Thymus (tissue), 11 donors: ENCODE data around the gene CCR7. TPM values are rescaled to one million over a fixed set of nuclear protein-coding genes. Genes with fewer than 3 reads are reported as not detected.

Experiments
- DNase-seq, 9 donors: peaks; one replicate each; pipeline ENCODE4 v3.0.0-alpha.2; 2013; ENCODE audit warnings: low spot score in 9 of 9, low read depth in 6 of 9, missing footprints in 1 of 9
- H3K27ac ChIP-seq, 2 donors: one replicate each; pipeline ENCODE4 v1.5.1; 2013; ENCODE audit warnings: control low read depth in 1 of 2, low read depth in 1 of 2, low read length in 1 of 2, mild to moderate bottlenecking in 1 of 2, moderate library complexity in 1 of 2
- H3K27me3 ChIP-seq, 2 donors: one replicate each; pipeline ENCODE4 v1.5.1; 2013; ENCODE audit warnings: low read length in 1 of 2; ENCODE audit not compliant: control insufficient read depth in 2 of 2, insufficient read depth in 1 of 2
- H3K36me3 ChIP-seq, 2 donors: one replicate each; pipeline ENCODE4 v1.5.1; 2013; ENCODE audit warnings: low read length in 1 of 2, mild to moderate bottlenecking in 1 of 2, moderate library complexity in 1 of 2; ENCODE audit not compliant: control insufficient read depth in 2 of 2, insufficient read depth in 2 of 2
- H3K4me1 ChIP-seq, 2 donors: one replicate each; pipeline ENCODE4 v1.5.1; 2013; ENCODE audit warnings: low read length in 2 of 2; ENCODE audit not compliant: control insufficient read depth in 2 of 2, insufficient read depth in 2 of 2
- H3K4me3 ChIP-seq, 2 donors: one replicate each; pipeline ENCODE4 v1.5.1; 2013; ENCODE audit warnings: low read length in 2 of 2, control low read depth in 1 of 2, mild to moderate bottlenecking in 1 of 2
- H3K9me3 ChIP-seq, 2 donors: one replicate each; pipeline ENCODE4 v1.5.1; 2013; ENCODE audit warnings: low read length in 1 of 2, mild to moderate bottlenecking in 1 of 2; ENCODE audit not compliant: control insufficient read depth in 2 of 2, insufficient read depth in 1 of 2
- WGBS: extraction: QIAGEN DNeasy Blood & Tissue Kit; methylation state at CpG from one replicate; pipeline ENCODE4 v1.1.7; 2013; 5-methylcytosine and 5-hydroxymethylcytosine counted together
- polyA plus RNA-seq: library from polyadenylated mRNA; stranded (reverse); fragments of 200-250 nt; gene quantifications from one replicate; pipeline ENCODE4 v1.2.3, GENCODE V29; 2013
- total RNA-seq: library from RNA; stranded (reverse); fragments of 120-200 nt; gene quantifications from one replicate; pipeline ENCODE4 v1.2.4, GENCODE V29; 2013
- donor health status: healthy.

Gene CCR7
- total and polyA plus RNA-seq, 2 donors: 60.3 to 102 TPM

DNA sequence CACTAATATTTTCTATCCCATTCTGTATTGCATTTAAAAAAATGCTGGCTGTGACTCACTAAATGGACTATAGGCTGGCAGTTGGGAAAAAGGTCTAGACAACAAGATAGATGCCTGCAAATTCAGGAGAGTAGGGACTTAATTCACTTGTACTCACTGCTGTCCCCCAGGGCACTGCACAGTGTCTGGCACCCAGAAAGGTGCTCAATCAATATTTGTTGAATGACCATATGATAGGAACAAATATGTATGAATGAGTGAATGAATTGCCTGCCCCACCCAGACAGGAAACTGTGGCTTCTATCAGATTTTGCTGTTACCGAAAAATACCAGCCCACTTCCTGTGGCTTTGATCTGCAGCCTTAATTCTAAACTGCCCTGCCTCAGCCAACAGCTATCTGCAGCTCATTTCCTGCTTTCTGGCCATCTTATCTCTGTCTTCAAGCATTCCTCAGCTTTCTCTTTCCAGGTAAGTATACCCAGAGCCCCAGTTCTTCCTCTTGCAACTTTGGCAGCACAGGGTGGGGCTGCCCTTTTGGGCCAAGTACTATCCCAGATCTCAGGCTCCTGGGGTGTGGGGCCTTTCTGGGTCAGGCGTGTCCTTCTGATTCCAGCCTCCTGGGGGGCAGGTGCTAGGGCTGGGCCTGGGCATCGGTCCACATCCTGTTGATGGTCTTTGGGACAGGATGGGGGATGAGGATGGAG is 48.5 kb downstream of the CCR7 start:
- H3K9me3 ChIP-seq: peaks cover 0 to 3% of the 10 kb centered on the region in 2 donors
- H3K27ac ChIP-seq: peak overlapping the region; percentile 63 to 74
- 4% methylated on average over 3 of the region's 3 CpGs for WGBS
- H3K36me3 ChIP-seq: peaks cover 0 to 5% of the 10 kb centered on the region in 2 donors
- peak overlapping the region; percentile 17 to 22 for H3K4me3 ChIP-seq
- H3K27me3 ChIP-seq: peaks cover 0 to 28% of the 10 kb centered on the region in 2 donors
- DNase-seq: peak in 7 of 9 donors; percentile 47 to 91 (median 76)
- peaks cover 31 to 54% of the 10 kb centered on the region in 2 donors for H3K4me1 ChIP-seq

DNA sequence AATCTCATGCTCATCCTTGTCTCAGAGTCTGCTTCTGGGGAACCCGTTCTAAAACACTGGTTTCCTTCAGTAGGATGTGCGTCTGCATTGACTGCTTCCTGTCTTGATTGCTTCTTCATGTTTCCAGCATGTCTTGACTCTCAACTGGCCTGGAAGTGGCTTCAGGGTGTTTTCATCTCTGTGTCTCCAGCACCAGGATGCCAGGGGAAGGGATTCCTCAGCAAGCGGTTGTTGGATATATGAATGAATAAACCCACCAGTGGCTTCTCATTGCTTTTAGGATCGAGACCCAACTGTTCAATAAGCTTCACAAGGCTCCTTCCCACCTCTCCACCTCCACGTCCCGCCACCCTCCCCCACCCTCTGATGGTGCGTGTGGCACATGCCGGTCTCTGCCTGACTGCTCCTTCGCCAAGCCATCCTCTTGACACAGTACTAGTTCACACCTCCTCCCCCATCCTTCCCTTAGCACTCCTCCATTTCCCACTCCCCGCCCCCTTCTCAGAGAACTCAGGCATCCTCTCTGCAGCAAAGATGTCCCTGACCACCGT is 49.7 kb downstream of the CCR7 start:
- peak in 1 of 9 donors; percentile 66 for DNase-seq
- H3K36me3 ChIP-seq: no peaks in the 10 kb centered on the region
- H3K27me3 ChIP-seq: peaks cover 0 to 26% of the 10 kb centered on the region in 2 donors
- 43% methylated on average over 11 of the region's 11 CpGs for WGBS
- no peak overlapping the region for H3K4me3 ChIP-seq
- peaks cover 31 to 49% of the 10 kb centered on the region in 2 donors for H3K4me1 ChIP-seq
- H3K9me3 ChIP-seq: peaks cover 0 to 3% of the 10 kb centered on the region in 2 donors
- peak overlapping the region; percentile 46 to 49 for H3K27ac ChIP-seq

DNA sequence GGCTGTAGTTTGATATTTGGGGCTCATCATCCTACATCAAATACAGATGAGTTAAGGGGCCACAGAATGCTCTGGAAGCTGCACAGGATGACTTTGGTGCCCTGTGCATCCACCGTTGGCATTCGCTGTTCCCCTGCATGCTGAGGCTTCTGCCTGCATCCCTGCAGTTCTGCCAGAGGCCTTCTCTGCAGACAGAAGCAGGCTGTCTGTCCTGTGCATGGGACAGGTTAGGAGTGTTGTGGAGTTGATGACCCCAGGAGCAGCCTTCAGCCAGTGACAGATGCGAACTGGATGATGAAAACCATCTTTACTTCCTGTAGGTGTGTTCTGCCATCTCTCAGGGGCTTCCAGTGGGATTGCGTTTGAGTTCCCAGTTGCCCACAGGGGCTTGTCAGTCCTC is 50.3 kb downstream of the CCR7 start:
- Histone ChIP-seq H3K27ac (peak overlapping the region; percentile 46 to 49), H3K27me3 (peaks cover 0 to 26% of the 10 kb centered on the region in 2 donors), H3K9me3 (peaks cover 0 to 3% of the 10 kb centered on the region in 2 donors), H3K4me1 (peaks cover 31 to 49% of the 10 kb centered on the region in 2 donors), H3K4me3 (no peak overlapping the region), H3K36me3 (no peaks in the 10 kb centered on the region)
- no peak for DNase-seq
- WGBS: 88% methylated on average over 4 of the region's 4 CpGs

DNA sequence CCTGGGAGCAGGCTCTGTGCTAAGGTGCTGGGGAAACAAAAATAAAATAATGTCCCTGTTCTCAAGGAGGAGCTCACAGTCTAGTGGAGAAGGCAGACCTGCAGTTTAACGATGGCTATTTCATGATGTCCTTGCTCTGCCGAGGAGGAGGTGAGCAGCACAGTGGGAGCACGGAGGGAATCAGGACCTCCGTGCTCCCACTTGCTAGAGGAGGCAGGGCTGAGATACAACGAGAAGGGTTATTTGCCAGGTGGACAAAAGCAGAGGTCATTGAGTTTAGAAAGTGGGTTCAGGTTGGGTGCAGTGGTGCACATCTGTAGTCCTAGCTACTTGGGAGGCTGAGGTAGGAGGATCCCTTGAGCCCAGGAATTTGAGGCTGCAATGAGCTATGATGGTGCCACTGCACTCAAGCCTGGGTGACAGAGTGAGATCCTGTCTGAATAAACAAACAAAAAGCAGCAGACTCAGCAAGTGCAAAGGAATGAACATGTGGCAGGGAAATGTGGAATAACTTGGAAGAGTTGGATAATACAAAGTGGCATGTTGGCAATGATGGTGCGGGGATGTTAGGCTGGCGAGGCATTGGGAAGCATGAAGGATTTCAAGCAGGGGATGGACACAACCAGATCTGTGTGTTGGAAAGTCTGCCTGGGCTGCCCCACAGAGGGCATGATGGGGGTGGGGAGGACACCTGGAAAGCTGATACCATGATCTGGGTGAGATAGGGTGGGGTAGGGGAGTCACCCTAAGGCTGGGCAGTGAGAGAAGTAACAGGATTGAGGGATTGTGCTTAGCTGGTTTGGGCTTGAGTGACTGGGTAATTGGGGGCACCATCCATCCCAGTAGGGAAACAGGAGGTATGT is 51.0 kb downstream of the CCR7 start:
- Histone ChIP-seq H3K27ac (no peak overlapping the region), H3K36me3 (no peaks in the 10 kb centered on the region), H3K4me1 (peaks cover 31 to 44% of the 10 kb centered on the region in 2 donors), H3K9me3 (peaks cover 0 to 3% of the 10 kb centered on the region in 2 donors), H3K27me3 (peaks cover 0 to 22% of the 10 kb centered on the region in 2 donors), H3K4me3 (no peak overlapping the region)
- no peak for DNase-seq
- 96% methylated on average over 7 of the region's 7 CpGs for WGBS

DNA sequence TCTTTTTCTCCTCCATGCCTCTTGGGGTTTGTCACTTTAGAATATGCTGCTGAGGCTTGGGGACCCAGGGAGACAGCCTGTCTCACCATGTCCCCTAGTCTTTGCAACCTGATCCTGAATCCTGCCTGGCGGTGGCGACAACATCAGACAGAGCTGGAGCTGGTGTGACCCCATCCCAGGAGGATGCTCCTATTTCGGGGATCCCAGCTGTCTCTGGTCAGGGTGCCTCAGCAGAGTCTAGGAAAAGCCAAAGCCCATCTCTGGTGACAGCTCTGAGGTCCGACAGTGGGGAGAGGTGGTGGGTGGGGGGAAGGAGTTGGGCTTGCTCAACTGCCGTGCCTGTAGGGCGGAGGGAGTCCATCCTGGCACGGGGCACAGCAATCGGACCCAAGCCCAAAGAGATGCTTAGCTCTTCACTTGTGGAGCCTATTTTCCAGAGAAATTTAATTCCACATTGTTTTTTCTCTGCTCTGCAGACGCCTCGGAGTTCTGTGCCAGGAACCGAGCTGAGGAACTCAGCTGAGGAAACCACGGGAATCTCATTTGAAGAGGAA is 53.5 kb downstream of the CCR7 start:
- H3K9me3 ChIP-seq: no peaks in the 10 kb centered on the region
- 96% methylated on average over 12 of the region's 12 CpGs for WGBS
- no peak overlapping the region for H3K27ac ChIP-seq
- no peaks in the 10 kb centered on the region for H3K36me3 ChIP-seq
- H3K4me1 ChIP-seq: peaks cover 18 to 24% of the 10 kb centered on the region in 2 donors
- peaks cover 0 to 12% of the 10 kb centered on the region in 2 donors for H3K27me3 ChIP-seq
- DNase-seq: no peak
- no peak overlapping the region for H3K4me3 ChIP-seq

DNA sequence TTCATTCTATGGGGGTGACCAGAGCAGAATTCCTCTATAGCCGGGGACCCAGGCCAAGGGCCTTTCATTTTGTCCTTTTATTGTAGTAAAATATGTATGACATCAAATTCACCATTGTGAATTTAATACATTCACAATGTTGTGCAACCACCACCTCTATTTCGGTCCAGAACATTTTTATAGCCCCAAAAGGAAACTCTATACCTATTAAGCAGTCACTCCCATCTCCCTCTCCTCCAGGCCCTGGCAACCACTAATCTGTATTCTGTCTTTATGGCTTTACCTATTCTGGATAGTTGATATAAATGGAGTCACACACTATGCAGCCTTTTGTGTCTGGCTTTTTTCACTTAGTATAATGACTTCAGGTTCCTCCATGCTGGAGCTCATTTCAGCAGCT is 54.1 kb downstream of the CCR7 start:
- no peak for DNase-seq
- peaks cover 0 to 12% of the 10 kb centered on the region in 2 donors for H3K27me3 ChIP-seq
- no peak overlapping the region for H3K27ac ChIP-seq
- H3K9me3 ChIP-seq: no peaks in the 10 kb centered on the region
- peaks cover 12 to 18% of the 10 kb centered on the region in 2 donors for H3K4me1 ChIP-seq
- no peak overlapping the region for H3K4me3 ChIP-seq
- WGBS: 92% methylated on average over 2 of the region's 2 CpGs
- no peaks in the 10 kb centered on the region for H3K36me3 ChIP-seq

DNA sequence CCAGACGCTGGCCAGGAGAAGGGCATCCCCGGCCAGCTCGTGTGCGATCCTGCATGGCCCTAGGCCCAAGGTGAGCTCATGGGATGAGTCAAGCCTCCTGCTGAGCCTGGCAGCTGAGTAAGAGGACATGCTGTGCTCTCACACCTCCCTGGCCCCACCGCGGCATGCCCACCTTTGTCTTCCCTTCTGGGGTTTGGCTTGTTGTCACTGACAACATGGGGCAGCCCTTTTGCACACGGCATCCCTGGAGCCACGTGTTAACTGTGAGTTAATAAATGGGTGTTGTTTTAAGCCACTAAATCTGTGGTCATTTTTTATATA is 55.0 kb downstream of the CCR7 start:
- WGBS: 97% methylated on average over 8 of the region's 8 CpGs
- H3K27me3 ChIP-seq: peaks cover 0 to 11% of the 10 kb centered on the region in 2 donors
- no peak overlapping the region for H3K4me3 ChIP-seq
- no peak overlapping the region for H3K27ac ChIP-seq
- H3K36me3 ChIP-seq: no peaks in the 10 kb centered on the region
- H3K9me3 ChIP-seq: no peaks in the 10 kb centered on the region
- DNase-seq: no peak
- H3K4me1 ChIP-seq: peaks cover 6 to 10% of the 10 kb centered on the region in 2 donors

DNA sequence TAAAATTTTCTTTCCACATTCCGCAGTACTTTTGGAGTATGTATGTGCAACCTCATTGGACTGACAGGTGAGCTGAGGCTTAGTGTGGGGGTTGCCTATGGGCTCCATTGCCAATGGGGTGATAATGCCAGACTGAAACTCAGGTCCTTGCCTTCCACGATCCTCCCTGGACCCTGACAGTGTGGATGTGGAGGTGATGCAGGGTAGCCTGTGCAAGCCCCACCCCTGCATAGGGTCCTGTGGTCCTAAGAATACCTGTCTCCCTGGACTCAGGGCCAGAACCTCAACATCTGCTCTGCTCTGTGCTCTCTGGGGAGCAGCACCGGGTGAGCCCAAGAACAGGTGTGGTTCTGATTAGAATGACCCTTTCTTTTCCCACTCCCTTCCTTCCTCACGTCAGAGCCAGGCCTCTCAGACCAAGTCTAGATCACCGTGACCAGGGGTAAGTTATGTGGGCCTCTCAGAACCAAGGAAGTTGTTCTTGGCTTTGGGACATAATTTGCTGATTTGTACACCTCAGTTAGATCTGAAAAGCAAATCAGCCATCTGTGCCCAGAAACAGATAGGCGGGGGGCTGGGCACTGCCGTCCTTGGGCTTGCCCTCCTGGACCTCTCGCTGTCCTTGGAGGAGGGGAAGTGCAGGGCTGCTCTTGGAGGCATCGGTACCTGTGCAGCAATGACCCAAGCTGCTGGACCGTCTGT is 55.5 kb downstream of the CCR7 start:
- Histone ChIP-seq H3K27ac (no peak overlapping the region), H3K4me1 (peaks cover under 1 to 5% of the 10 kb centered on the region in 2 donors), H3K36me3 (no peaks in the 10 kb centered on the region), H3K9me3 (no peaks in the 10 kb centered on the region), H3K4me3 (no peak overlapping the region), H3K27me3 (peaks cover 0 to 9% of the 10 kb centered on the region in 2 donors)
- DNase-seq: no peak
- 97% methylated on average over 10 of the region's 10 CpGs for WGBS
